ENCODE measurements around the gene GPC6. TPM values are rescaled to one million over a fixed set of nuclear protein-coding genes. Genes with fewer than 3 reads are reported as not detected.

Gene GPC6
- total RNA-seq, 1 donor from 2014 or later: 42.9 TPM

DNA sequence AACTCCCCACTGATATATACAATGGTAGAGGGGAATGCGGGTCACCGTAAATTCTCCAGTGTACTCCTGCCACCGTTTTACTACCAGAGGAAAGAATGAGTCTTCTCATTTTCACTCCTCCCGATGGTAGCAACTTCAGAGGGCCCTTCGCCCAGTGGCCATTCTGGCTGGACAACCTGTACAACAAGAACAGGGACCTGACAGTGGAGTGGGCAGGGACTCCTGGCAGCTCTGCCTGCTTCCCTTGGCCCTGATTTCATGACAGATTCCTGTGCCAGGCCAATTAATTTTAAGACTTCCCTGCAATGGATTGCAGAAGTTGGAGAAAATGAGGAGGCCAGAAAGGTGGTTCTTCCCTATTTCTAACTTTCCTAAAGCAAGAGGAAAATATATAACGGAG, 148.9 kb downstream of the GPC6 start:
- DNase-seq (ENCODE audit: low spot score): no peak
- Histone ChIP-seq H4K20me1 (ENCODE audit: low read depth) (no peaks in the 10 kb centered on the region), H3K9ac (no peak overlapping the region), H3K4me1 (no peaks in the 10 kb centered on the region), H3K79me2 (ENCODE audit: low read depth) (no peaks in the 10 kb centered on the region), H3K27ac (no peak overlapping the region), H3K9me3 (ENCODE audit: low read depth) (no peaks in the 10 kb centered on the region), H3K27me3 (no peaks in the 10 kb centered on the region), H3K36me3 (no peaks in the 10 kb centered on the region), H3K4me2 (no peak overlapping the region), H3F3A (ENCODE audit: low read depth) (no peaks in the 10 kb centered on the region), H2AFZ (replicated peaks) (no peak overlapping the region), H3K4me3 (no peak overlapping the region)
- Mint-ChIP-seq H3K4me1 (peaks cover 3% of the 10 kb centered on the region), H3K27me3 (ENCODE audit: insufficient read depth, low read depth) (no peaks in the 10 kb centered on the region), H3K36me3 (no peaks in the 10 kb centered on the region), H3K9me3 (no peaks in the 10 kb centered on the region), H3K4me3 (no peak overlapping the region), H3K27ac (no peak overlapping the region)
- TF ChIP-seq, protein P1, sequence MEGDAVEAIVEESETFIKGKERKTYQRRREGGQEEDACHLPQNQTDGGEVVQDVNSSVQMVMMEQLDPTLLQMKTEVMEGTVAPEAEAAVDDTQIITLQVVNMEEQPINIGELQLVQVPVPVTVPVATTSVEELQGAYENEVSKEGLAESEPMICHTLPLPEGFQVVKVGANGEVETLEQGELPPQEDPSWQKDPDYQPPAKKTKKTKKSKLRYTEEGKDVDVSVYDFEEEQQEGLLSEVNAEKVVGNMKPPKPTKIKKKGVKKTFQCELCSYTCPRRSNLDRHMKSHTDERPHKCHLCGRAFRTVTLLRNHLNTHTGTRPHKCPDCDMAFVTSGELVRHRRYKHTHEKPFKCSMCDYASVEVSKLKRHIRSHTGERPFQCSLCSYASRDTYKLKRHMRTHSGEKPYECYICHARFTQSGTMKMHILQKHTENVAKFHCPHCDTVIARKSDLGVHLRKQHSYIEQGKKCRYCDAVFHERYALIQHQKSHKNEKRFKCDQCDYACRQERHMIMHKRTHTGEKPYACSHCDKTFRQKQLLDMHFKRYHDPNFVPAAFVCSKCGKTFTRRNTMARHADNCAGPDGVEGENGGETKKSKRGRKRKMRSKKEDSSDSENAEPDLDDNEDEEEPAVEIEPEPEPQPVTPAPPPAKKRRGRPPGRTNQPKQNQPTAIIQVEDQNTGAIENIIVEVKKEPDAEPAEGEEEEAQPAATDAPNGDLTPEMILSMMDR (IDR thresholded peaks at IDR 0.05): no peak
- TF ChIP-seq EZH2 (IDR thresholded peaks at IDR 0.05) (no peak), EZH2phosphoT487 (IDR thresholded peaks at IDR 0.05) (no peak)

DNA sequence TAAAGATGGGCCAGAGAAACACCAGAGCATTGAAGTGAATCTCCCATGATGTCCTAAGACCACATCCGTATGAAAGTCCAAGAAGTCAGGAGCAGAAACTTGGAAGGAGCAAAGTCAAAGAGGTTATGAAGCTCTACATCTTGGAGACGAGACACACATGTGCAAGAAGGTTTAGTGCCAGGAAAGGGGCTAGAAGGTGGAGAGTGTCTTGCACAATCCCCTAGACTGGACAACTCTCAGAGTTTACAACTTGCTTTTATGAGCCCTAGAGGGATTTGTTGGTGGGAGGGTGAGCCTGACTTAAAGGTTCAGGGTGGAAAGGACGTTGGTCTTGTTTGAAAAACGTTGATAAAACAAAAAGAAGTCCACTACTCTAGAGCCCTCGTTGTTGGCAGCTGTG, 150.6 kb downstream of the GPC6 start:
- no peaks in the 10 kb centered on the region for H3K27me3 ChIP-seq

DNA sequence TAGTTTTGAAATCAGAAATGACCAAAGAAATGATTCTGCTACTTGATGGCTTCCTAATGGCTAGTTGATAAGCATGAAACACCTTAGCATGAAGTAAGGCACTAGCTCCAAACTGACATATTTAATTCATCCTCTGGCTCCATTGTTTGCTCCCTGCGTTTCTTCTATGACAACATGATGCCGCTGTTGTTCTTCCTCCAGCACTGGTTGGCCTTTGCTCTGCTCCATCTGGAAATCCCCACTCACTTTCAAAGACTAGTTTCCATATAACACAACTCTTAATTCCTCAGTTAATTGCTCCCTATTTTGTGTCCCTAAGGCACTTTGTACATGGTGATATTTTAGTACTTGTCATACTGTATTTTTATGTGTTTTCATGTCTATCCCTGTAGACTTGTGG, 151.6 kb downstream of the GPC6 start:
- Mint-ChIP-seq H3K27ac (no peak overlapping the region), H3K36me3 (no peaks in the 10 kb centered on the region), H3K4me1 (peaks cover 3% of the 10 kb centered on the region), H3K27me3 (ENCODE audit: insufficient read depth, low read depth) (peaks cover 3% of the 10 kb centered on the region), H3K4me3 (no peak overlapping the region), H3K9me3 (no peaks in the 10 kb centered on the region)
- DNase-seq (ENCODE audit: low spot score): peak; percentile 18
- Histone ChIP-seq H3K36me3 (no peaks in the 10 kb centered on the region), H3K4me2 (no peak overlapping the region), H3K27ac (no peak overlapping the region), H3K4me3 (no peak overlapping the region), H2AFZ (replicated peaks) (no peak overlapping the region), H3K27me3 (no peaks in the 10 kb centered on the region), H3K79me2 (ENCODE audit: low read depth) (no peaks in the 10 kb centered on the region), H3K4me1 (no peaks in the 10 kb centered on the region), H3F3A (ENCODE audit: low read depth) (no peaks in the 10 kb centered on the region), H3K9ac (no peak overlapping the region), H3K9me3 (ENCODE audit: low read depth) (no peaks in the 10 kb centered on the region), H4K20me1 (ENCODE audit: low read depth) (no peaks in the 10 kb centered on the region)
- TF ChIP-seq EZH2 (IDR thresholded peaks at IDR 0.05) (no peak), EZH2phosphoT487 (IDR thresholded peaks at IDR 0.05) (no peak)
- TF ChIP-seq, protein P1 (IDR thresholded peaks at IDR 0.05): peak; percentile 4

More for the DNA sequence above, 150.6 kb downstream of the GPC6 start:
- Histone ChIP-seq H2AFZ (replicated peaks) (no peak overlapping the region), H3K4me1 (no peaks in the 10 kb centered on the region), H3F3A (ENCODE audit: low read depth) (no peaks in the 10 kb centered on the region), H3K4me2 (no peak overlapping the region), H3K4me3 (no peak overlapping the region), H3K36me3 (no peaks in the 10 kb centered on the region), H3K9ac (no peak overlapping the region), H4K20me1 (ENCODE audit: low read depth) (no peaks in the 10 kb centered on the region), H3K9me3 (ENCODE audit: low read depth) (no peaks in the 10 kb centered on the region), H3K79me2 (ENCODE audit: low read depth) (no peaks in the 10 kb centered on the region), H3K27ac (no peak overlapping the region)
- TF ChIP-seq EZH2phosphoT487 (IDR thresholded peaks at IDR 0.05) (no peak), EZH2 (IDR thresholded peaks at IDR 0.05) (no peak)
- TF ChIP-seq, protein P1 (IDR thresholded peaks at IDR 0.05): no peak
- H3K9me3 Mint-ChIP-seq: no peaks in the 10 kb centered on the region
- no peaks in the 10 kb centered on the region for H3K36me3 Mint-ChIP-seq
- peaks cover 3% of the 10 kb centered on the region for H3K27me3 Mint-ChIP-seq (ENCODE audit: insufficient read depth, low read depth)
- DNase-seq (ENCODE audit: low spot score): no peak
- peaks cover 3% of the 10 kb centered on the region for H3K4me1 Mint-ChIP-seq
- H3K27ac Mint-ChIP-seq: peak overlapping the region; percentile 17
- H3K4me3 Mint-ChIP-seq: no peak overlapping the region

Measured in neural progenitor cell (in vitro differentiated cells).